ENCODE measurements around the gene GPD1L.
"Not testable (repeated sequence)": the region's sequence is repeated elsewhere in the genome, so short reads cannot be mapped to it uniquely, and the experiment has no call there.

GPD1L gene

GRCh38 chr3:32181365-32181764 lies 74.9 kb downstream of the GPD1L start:
- no peak for DNase-seq (ENCODE audit: low spot score)

DNA sequence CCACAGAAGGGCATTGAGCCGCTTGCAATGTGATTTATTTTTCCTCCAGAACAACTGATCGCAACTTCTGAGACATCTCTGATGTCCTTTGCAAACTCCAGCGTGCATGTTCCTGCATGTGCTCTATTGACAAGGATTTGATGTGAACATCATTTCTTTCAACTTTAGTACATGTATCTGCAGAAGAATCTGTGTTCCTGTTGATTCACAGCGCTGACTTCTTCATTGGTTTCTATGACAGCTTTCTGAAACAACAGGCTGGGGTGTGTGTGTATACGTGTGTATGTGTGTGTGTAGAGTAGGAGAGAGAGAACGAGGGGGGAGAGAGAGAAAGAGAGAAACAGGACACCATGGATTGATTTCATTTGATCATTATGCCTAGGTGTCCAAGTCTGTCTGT lies 75.4 kb downstream of the GPD1L start:
- DNase-seq (ENCODE audit: low spot score) = no peak

GRCh38 chr3:32184187-32184730 lies 77.8 kb downstream of the GPD1L start:
- DNase-seq (ENCODE audit: low spot score) = no peak

GRCh38 chr3:32186097-32186496 lies 79.7 kb downstream of the GPD1L start:
- no peak for DNase-seq (ENCODE audit: low spot score)

DNA sequence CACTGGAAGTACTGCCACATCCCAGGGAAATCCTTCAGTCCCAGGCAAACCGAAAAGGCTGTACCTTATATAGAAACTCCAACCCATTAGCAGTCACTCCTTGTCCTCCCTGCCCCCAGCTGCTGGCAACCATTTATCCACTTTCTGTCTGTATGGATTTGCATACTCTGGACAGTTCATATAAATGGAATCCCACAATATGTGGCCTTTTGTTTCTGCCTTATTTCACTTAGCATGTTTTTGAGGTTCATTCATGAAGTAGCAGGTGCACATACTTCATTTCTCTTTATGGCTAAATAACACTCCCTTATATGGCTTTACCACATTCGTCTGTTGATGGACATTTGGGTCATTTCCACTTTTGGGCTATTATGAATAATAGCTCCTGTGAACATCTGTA lies 80.5 kb downstream of the GPD1L start:
- no peak for DNase-seq (ENCODE audit: low spot score)

- DNase-seq (ENCODE audit: low spot score) = no peak
These were observed 83.3 kb downstream of the GPD1L start for GRCh38 chr3:32189693-32190092.

- not testable (repeated sequence) for DNase-seq (ENCODE audit: low spot score)
These were observed 84.1 kb downstream of the GPD1L start for GRCh38 chr3:32190556-32190955.

DNA sequence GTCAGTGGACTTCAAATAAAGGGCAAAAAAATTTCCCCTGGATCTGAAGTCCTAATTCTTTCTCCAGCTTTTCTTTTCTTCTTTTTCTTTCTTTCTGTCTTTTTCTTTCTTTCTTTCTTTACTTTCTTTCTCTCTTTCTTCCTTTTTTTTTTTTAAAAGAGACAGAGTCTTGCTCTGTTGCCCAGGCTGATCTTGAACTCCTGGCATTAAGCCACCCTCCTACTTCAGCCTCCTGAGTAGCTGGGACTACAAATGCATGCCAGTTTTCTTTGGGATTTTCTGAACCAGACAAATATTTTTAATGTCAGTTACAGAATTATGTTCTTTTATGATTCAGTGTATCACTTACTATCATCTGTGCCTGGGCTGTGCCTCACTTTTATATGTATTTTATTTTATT lies 86.7 kb downstream of the GPD1L start:
- no peak for DNase-seq (ENCODE audit: low spot score)

DNA sequence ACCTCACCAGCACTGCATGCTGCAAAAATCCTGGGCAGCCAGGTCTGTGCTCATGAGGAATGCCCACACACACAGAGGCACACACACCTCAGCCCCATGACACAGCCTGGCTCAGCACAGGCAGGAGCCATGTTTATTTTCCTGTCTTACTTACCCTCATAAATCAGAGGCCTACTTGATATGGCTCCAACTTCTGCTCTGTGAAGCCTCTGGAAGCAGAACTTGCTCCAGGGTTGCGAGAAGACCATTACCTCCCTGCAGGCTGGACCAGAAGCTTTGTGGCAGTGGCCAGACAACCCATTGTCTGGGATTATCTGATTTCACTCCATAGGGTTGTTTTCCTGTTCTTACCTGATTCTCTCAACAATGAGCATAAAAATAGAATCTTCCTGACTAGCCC lies 88.2 kb downstream of the GPD1L start:
- DNase-seq (ENCODE audit: low spot score) = no peak

GRCh38 chr3:32195995-32196540 lies 89.6 kb downstream of the GPD1L start:
- DNase-seq (ENCODE audit: low spot score) = no peak

- no peak for DNase-seq (ENCODE audit: low spot score)
These were observed 91.6 kb downstream of the GPD1L start for GRCh38 chr3:32197991-32198390.

- no peak for DNase-seq (ENCODE audit: low spot score)
These were observed 92.3 kb downstream of the GPD1L start for GRCh38 chr3:32198714-32199113.

DNA sequence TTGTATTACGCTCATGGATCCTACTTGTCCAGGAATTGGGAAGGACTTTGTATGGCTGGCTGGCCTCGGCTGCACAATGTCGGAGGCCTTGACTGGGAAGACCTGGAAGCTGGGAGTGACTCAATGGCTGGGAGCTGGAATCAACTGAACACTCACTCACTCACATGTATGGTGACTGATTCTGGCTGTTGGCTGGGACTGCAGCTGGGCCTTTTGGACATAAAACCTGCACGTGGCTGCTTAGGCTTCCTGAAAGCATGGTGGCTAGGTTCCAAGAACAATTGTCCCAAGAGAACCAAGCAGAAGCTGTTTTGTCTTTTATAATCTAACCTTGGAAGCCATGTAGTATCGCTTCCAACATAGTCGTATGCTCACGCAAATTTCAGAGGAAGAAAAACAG lies 94.1 kb downstream of the GPD1L start:
- DNase-seq (ENCODE audit: low spot score) = no peak

- DNase-seq (ENCODE audit: low spot score) = no peak
These were observed 94.8 kb downstream of the GPD1L start for GRCh38 chr3:32200992-32201758.

GRCh38 chr3:32202496-32202895 lies 96.1 kb downstream of the GPD1L start:
- DNase-seq (ENCODE audit: low spot score) = no peak

DNA sequence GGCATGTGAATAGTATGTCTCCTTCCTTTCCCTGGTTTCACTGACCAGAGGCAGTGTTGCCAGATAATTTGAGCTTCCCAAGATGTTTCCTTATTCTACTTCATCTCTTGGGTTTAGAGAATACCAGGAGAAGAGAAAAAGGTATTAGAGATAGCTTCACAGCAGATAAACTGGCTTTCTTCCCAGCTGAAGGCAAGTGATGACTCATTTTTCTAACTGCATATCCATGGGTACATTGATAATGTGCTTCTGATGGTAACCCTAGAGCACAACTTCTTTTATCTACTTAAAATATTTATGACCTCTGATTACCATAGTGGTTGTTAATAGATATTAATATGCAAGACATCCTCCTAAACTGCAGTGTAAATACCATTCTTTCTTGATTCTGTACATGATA lies 97.4 kb downstream of the GPD1L start:
- DNase-seq (ENCODE audit: low spot score) = no peak

DNA sequence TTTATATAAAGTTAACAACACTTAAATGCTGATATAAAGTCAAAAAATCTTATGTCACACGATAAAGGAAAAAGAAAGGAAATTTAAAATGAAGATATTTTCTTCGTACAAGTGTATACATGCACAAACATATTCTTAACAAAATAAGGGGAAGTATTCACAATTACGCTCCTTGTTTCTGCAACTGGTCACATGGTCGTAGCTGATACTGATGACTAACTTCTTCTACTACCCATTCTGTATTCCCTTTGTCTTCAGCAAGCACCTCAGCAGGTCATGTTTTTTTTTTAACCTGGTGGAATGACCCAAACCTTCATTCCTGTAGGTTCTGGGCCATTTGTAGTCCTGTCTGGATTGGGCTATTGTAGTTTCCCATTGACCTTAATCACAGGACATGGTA lies 102.0 kb downstream of the GPD1L start:
- no peak for DNase-seq (ENCODE audit: low spot score)

- no peak for DNase-seq (ENCODE audit: low spot score)
These were observed 108.8 kb downstream of the GPD1L start for GRCh38 chr3:32215185-32215584.

GRCh38 chr3:32216172-32216783 lies 109.9 kb downstream of the GPD1L start:
- DNase-seq (ENCODE audit: low spot score) = no peak

- DNase-seq (ENCODE audit: low spot score) = no peak
These were observed 110.9 kb downstream of the GPD1L start for GRCh38 chr3:32217339-32217738.
